ENCODE results near the gene ABCA8.

DNA sequence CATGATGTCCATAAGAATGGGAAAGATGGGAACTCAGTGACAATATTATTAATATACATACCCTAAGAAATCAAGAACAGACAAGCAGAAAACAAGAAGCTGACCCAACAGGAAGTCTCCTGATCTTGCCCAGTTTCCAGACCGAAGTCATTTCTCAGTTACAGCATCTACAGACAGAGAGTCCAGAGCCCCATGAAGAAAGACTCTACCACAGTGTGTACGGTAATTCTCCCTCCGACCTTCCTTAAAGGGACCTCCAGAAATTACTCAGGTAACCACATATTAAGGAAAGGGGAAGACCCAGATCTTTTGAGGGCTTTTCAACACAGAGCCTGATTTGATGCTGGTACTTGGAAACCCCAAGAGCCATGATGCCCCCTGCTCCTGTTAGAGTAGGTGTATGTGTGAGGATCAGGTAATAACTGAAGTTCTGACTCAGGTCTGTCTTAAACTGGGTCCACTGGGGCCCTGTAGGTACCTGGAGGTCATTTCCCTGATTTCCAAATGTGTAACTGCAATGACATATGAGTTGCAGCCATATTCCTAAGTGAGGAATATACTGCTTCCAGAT, 132.4 kb downstream of the ABCA8 start:
- TF ChIP-seq, protein P1, sequence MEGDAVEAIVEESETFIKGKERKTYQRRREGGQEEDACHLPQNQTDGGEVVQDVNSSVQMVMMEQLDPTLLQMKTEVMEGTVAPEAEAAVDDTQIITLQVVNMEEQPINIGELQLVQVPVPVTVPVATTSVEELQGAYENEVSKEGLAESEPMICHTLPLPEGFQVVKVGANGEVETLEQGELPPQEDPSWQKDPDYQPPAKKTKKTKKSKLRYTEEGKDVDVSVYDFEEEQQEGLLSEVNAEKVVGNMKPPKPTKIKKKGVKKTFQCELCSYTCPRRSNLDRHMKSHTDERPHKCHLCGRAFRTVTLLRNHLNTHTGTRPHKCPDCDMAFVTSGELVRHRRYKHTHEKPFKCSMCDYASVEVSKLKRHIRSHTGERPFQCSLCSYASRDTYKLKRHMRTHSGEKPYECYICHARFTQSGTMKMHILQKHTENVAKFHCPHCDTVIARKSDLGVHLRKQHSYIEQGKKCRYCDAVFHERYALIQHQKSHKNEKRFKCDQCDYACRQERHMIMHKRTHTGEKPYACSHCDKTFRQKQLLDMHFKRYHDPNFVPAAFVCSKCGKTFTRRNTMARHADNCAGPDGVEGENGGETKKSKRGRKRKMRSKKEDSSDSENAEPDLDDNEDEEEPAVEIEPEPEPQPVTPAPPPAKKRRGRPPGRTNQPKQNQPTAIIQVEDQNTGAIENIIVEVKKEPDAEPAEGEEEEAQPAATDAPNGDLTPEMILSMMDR (IDR thresholded peaks at IDR 0.05): no peak
- no peak for TF ChIP-seq POLR2A (IDR thresholded peaks at IDR 0.05)

Data from heart left ventricle (tissue), 13 donors.